GM23248 (cell line): ENCODE measurements around the gene HNF1B. TPM values are rescaled to one million over a fixed set of nuclear protein-coding genes. Genes with fewer than 3 reads are reported as not detected.
A peak's percentile ranks its signal among the peaks of the same experiment; 100 is the strongest.

Experiments used
- DNase-seq: peaks from one replicate; pipeline ENCODE4 v3.0.0-alpha.2; 2015
- H2AFZ ChIP-seq: fragments of 200-600 bp; sonication (generic); 2 replicates; pipeline ENCODE4 v1.6.1; 2016; ENCODE audit warnings: antibody characterized with exemption
- H3F3A ChIP-seq: fragments of 200-600 bp; sonication (generic); 2 replicates; pipeline ENCODE4 v1.6.1; 2016; ENCODE audit warnings: mild to moderate bottlenecking, antibody characterized with exemption, mixed run types; ENCODE audit not compliant: insufficient read depth
- H3K27ac ChIP-seq: fragments of 200-600 bp; sonication (generic); 2 replicates; pipeline ENCODE4 v1.5.1; 2016; ENCODE audit warnings: mild to moderate bottlenecking
- H3K27me3 ChIP-seq: fragments of 200-600 bp; sonication (generic); replicated peaks from 2 replicates; pipeline ENCODE4 v1.6.1; 2016; ENCODE audit warnings: mild to moderate bottlenecking; ENCODE audit not compliant: insufficient read depth
- H3K36me3 ChIP-seq: fragments of 200-600 bp; sonication (generic); 2 replicates; pipeline ENCODE4 v1.6.1; 2016; ENCODE audit warnings: low read depth, mild to moderate bottlenecking
- H3K4me1 ChIP-seq: fragments of 200-600 bp; sonication (generic); 2 replicates; pipeline ENCODE4 v1.6.1; 2016; ENCODE audit warnings: mild to moderate bottlenecking; ENCODE audit not compliant: insufficient read depth
- H3K4me2 ChIP-seq: fragments of 200-600 bp; sonication (generic); one replicate; pipeline ENCODE4 v1.6.1; 2016; ENCODE audit warnings: mild to moderate bottlenecking; ENCODE audit not compliant: unreplicated experiment
- H3K4me3 ChIP-seq: fragments of 200-600 bp; sonication (generic); 2 replicates; pipeline ENCODE4 v1.5.1; 2016; ENCODE audit warnings: mild to moderate bottlenecking
- H3K79me2 ChIP-seq: fragments of 200-600 bp; sonication (generic); 2 replicates; pipeline ENCODE4 v1.6.1; 2016; ENCODE audit warnings: mild to moderate bottlenecking; ENCODE audit not compliant: insufficient read depth
- H3K9ac ChIP-seq: fragments of 200-600 bp; sonication (generic); 2 replicates; pipeline ENCODE4 v1.6.1; 2016; ENCODE audit warnings: mild to moderate bottlenecking
- H3K9me2 ChIP-seq: fragments of 200-600 bp; sonication (generic); 2 replicates; pipeline ENCODE4 v1.6.1; 2016; ENCODE audit warnings: mixed run types, mild to moderate bottlenecking, moderate library complexity; ENCODE audit not compliant: insufficient read depth
- H3K9me3 ChIP-seq: fragments of 200-600 bp; sonication (generic); one replicate; pipeline ENCODE4 v1.6.1; 2017; ENCODE audit warnings: low read depth
- H4K20me1 ChIP-seq: fragments of 200-600 bp; sonication (generic); 2 replicates; pipeline ENCODE4 v1.6.0; 2016; ENCODE audit not compliant: insufficient read depth
- EZH2 ChIP-seq: fragments of 200-600 bp; sonication (generic); IDR thresholded peaks from 2 replicates; pipeline ENCODE4 v1.6.1; 2018; ENCODE audit warnings: antibody characterized with exemption, mild to moderate bottlenecking; ENCODE audit not compliant: insufficient read depth, poor library complexity, severe bottlenecking
- EZH2phosphoT487 ChIP-seq: fragments of 200-600 bp; sonication (generic); IDR thresholded peaks from 2 replicates; pipeline ENCODE4 v1.6.1; 2018; ENCODE audit warnings: antibody characterized with exemption, moderate library complexity, mild to moderate bottlenecking, low read depth; ENCODE audit not compliant: insufficient read depth
- WGBS, 2 experiments: methylation state at CpG; one replicate each; pipeline ENCODE4 v1.1.6; 2015 to 2017; ENCODE audit warnings: low lambda C conversion rate in 2 of 2, low coverage in 1 of 2; ENCODE audit errors: missing lambda C conversion rate in 2 of 2; 5-methylcytosine and 5-hydroxymethylcytosine counted together
- in situ Hi-C: fragments of 300-500 bp; cut with MboI; formaldehyde crosslinking; loops from 2 replicates; pipeline ENCODE4 v1.15.0; 2020
- polyA plus RNA-seq: library from polyadenylated mRNA; unstranded; fragments of >200 nt; fragmentation: Nextera tagmentation; extraction: Ambion mirVana; gene quantifications from 2 replicates; pipeline ENCODE4 v1.2.1, GENCODE V29; 2016
- total RNA-seq: library from RNA; depleted of rRNA; stranded (reverse); fragments of >200 nt; shearing (Covaris generic); gene quantifications from 2 replicates; pipeline ENCODE4 v1.2.3, GENCODE V29; 2014

HNF1B gene
- total and polyA plus RNA-seq, 2 experiments from 2014 or later, result not detected

DNA sequence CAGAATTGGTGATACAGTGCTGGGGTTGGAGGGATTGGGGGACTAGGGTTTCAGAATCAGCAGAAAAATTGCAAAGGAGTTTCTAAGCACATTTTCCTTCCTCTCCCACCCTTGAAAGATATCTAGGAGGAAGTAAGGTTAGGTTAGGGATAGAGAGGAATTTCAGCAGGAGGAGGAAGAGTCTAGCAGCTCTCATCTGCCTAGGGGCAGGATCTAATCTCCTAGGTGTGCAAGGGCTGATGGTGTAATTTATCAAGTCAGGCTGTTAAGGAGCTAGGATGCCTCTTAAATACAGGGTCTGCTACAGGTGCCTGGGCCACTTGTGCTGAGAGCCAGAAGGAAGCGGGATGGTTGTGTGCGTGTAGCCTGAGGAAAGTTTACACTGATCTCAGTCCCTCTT is 1.8 kb upstream of the HNF1B start:
- Histone ChIP-seq H3K9ac (no peak overlapping the region), H3K4me1 (no peaks in the 10 kb centered on the region), H3K27ac (no peak overlapping the region), H3K36me3 (no peaks in the 10 kb centered on the region), H3K9me2 (no peaks in the 10 kb centered on the region), H3K4me2 (no peak overlapping the region), H3K4me3 (no peak overlapping the region), H3F3A (no peaks in the 10 kb centered on the region), H3K27me3 (peaks cover 67% of the 10 kb centered on the region), H3K79me2 (no peaks in the 10 kb centered on the region), H2AFZ (no peak overlapping the region), H3K9me3 (no peaks in the 10 kb centered on the region), H4K20me1 (no peaks in the 10 kb centered on the region)
- WGBS, 2 experiments, result 92 to 93% methylated on average over 2 of the region's 2 CpGs
- in situ Hi-C loops, result no loop called here
- DNase-seq, result no peak
- no peak for TF ChIP-seq EZH2
- no peak for TF ChIP-seq EZH2phosphoT487

DNA sequence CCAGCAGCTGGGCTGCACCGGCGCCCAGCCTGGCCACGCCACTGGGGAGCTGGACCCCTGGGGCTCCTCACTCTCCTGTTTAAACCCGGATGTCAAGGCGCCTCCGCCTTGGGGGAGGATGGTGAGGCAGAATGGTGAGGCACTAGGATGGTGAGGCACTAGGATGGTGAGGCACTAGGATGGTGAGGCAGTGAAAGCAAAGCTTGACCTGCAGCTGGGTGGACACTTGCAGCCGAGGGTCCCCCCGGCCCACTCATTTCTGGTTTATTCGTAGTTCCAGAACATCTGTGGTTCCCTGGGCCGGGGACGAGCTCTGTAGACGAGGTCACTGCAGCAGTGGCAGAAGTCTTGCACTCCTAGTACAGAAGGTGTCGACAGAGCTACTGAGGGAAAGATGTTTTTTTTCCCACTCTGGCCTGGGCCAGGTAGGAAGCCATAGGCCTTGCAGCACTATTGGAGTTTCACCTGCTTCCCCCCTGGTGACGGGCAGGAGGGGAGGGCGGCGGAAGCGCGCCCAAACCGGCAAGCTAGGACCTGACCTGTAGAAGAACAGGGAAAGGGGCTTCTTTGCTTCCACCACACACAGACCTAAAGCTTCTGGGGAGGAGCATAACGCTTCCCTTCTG is 1.1 kb upstream of the HNF1B start:
- no peak for DNase-seq
- H3K4me2 ChIP-seq, result no peak overlapping the region
- H2AFZ ChIP-seq, result no peak overlapping the region
- H3K4me3 ChIP-seq, result no peak overlapping the region
- no peaks in the 10 kb centered on the region for H3K36me3 ChIP-seq
- H3F3A ChIP-seq, result no peaks in the 10 kb centered on the region
- no peaks in the 10 kb centered on the region for H3K9me3 ChIP-seq
- 20 to 22% methylated on average over 19 to 20 of the region's 20 CpGs for WGBS, 2 experiments
- TF ChIP-seq EZH2, result no peak
- no peak for TF ChIP-seq EZH2phosphoT487
- no peaks in the 10 kb centered on the region for H4K20me1 ChIP-seq
- no peaks in the 10 kb centered on the region for H3K9me2 ChIP-seq
- H3K27ac ChIP-seq, result no peak overlapping the region
- no peaks in the 10 kb centered on the region for H3K79me2 ChIP-seq
- H3K9ac ChIP-seq, result no peak overlapping the region
- in situ Hi-C loops, result no loop called here
- peaks cover 74% of the 10 kb centered on the region for H3K27me3 ChIP-seq
- H3K4me1 ChIP-seq, result no peaks in the 10 kb centered on the region

DNA sequence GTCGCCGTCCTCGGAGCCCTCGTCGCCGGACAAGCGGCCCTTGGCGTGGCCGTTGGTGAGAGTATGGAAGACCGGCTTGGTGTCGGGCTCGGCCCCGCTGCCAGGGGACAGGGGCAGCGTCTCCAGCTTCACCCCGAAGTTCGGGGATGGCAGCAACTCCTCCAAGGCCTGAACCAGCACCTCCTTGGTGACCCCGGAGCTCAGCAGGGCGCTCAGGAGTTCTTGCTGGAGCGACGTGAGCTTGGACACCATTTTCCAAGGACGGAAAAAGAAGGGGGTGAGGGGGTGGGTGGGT is 279 bp downstream of the HNF1B start:
- no peak for DNase-seq
- no peaks in the 10 kb centered on the region for H3K36me3 ChIP-seq
- H2AFZ ChIP-seq, result no peak overlapping the region
- H3K79me2 ChIP-seq, result no peaks in the 10 kb centered on the region
- peaks cover 86% of the 10 kb centered on the region for H3K27me3 ChIP-seq
- H4K20me1 ChIP-seq, result no peaks in the 10 kb centered on the region
- H3K9ac ChIP-seq, result no peak overlapping the region
- H3F3A ChIP-seq, result no peaks in the 10 kb centered on the region
- in situ Hi-C loops, result no loop called here
- no peaks in the 10 kb centered on the region for H3K9me3 ChIP-seq
- no peaks in the 10 kb centered on the region for H3K9me2 ChIP-seq
- no peaks in the 10 kb centered on the region for H3K4me1 ChIP-seq
- WGBS, 2 experiments, result 2 to 10% methylated on average over 17 to 18 of the region's 21 CpGs
- no peak overlapping the region for H3K4me3 ChIP-seq
- TF ChIP-seq EZH2phosphoT487 (no peak), EZH2 (no peak)
- no peak overlapping the region for H3K4me2 ChIP-seq
- no peak overlapping the region for H3K27ac ChIP-seq

DNA sequence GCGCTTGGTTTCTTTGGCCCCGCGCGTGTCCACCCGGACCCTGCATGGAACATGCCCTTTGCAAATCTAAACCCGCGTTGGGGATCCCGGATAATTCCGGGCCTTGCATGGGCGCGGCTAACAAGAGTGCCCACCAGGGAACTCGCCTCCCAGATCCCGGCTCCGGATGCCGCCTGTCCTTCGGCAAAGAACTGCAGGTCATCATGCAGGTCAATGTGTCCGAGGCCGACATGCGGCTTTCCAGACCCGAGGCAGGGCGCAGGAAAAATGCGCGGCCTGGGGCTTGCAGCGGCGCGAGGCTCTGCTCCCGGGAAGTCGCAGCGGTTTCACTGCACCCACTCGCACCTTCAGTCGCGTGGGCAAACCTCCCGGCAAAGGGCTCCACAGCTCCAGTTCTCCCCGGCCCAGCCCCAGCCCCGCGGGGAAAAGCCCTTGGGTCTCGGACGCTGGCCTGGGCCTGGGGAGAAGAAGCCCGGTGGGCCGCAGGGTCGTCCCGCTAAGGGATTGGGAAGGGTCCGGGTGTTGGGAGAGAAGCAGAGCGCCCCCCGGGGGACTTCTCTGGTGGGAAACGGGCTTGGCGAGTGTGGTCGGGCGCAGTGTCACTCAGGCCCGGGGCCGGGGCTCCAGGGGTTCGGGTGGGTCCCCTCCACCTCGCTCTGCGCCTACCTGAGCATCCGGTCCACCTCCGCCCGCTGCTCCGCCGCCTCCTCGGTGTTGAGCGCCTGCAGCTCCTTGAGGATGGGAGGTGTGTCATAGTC is 805 bp downstream of the HNF1B start:
- no peak overlapping the region for H3K4me2 ChIP-seq
- in situ Hi-C loops, result no loop called here

More for the DNA sequence above, 805 bp downstream of the HNF1B start:
- no peaks in the 10 kb centered on the region for H3K4me1 ChIP-seq
- H3K9ac ChIP-seq, result no peak overlapping the region
- no peak overlapping the region for H3K4me3 ChIP-seq
- DNase-seq, result no peak
- no peaks in the 10 kb centered on the region for H3F3A ChIP-seq
- no peaks in the 10 kb centered on the region for H4K20me1 ChIP-seq
- no peaks in the 10 kb centered on the region for H3K79me2 ChIP-seq
- 4 to 6% methylated on average over 47 to 54 of the region's 61 CpGs for WGBS, 2 experiments
- H2AFZ ChIP-seq, result 0 out of 2 replicates have a peak overlapping the region, but pooled peaks have one; percentile 5
- no peaks in the 10 kb centered on the region for H3K9me2 ChIP-seq
- no peaks in the 10 kb centered on the region for H3K36me3 ChIP-seq
- TF ChIP-seq EZH2phosphoT487, result peak; percentile 28; the same call in 1 of the 2 replicates
- TF ChIP-seq EZH2, result peak; percentile 67
- no peaks in the 10 kb centered on the region for H3K9me3 ChIP-seq
- peaks cover 87% of the 10 kb centered on the region for H3K27me3 ChIP-seq
- no peak overlapping the region for H3K27ac ChIP-seq
